GM21423 (cell line): ENCODE results near the gene PKIG.
"Not testable (repeated sequence)": the region's sequence is repeated elsewhere in the genome, so short reads cannot be mapped to it uniquely, and the experiment has no call there.

Experiments
- ATAC-seq: cut with Tn5 transposase; IDR thresholded peaks from one replicate; pipeline ENCODE4 v1.9.1; 2021; ENCODE audit warnings: mild to moderate bottlenecking, moderate library complexity; ENCODE audit not compliant: unreplicated experiment

The PKIG gene

DNA sequence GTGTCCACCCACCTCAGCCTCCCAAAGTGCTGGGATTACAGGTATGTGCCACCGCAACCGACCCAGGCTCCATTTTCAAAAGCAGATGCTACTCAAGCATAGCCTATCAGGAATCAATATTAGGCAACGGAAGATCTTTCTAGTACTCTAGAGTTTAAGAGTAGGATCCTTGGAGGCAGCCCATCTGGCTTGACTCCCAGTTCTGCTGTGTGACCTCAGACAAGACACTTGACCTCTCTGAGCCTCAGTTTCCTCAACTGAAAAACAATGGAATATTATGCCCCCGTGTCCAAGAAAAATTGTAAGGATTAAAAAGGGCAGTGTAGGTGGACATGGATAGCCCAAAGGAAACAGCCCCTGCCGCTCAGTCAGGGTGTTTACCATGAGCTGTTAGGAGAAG lies 54.7 kb downstream of the PKIG start:
- ATAC-seq: no peak

DNA sequence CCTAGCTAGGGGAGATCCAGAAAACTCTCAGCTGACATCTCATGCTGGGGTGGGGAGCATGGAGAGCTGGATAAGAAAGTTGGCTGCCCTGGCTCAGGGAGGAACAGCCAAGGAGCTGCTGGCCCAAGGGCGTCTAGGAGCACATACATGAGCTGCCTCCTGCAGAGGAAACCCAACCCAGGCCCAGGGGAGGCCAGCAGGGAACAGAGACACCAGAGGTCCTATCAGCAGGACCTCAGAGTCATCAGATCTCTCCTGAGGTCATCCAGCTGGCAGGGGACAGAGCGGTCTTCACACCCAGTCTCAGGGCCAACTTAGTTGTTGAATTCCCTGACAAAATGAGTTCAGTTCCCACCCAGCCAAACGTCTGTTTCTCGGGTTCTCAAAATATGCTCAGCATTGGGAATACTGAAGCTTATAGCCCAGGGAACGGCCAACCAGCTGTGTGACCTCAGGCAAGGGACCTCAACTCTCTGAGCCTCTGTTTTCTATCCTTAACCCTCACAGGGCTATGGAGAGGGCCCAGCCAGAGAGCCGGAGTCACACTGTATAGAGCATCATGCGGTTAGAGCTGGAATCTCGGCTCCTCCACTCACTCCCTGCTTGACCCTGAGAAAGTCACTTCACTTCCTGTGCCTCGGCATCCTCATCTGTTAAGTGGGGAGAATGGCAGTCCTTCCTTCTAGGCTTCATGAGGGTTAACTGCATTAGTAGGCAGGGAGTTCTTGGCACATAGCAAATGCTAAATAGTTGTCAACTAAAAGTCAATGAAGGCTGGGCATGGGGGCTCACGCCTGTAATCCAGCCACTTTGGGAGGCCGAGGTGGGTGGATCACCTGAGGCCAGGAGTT lies 55.4 kb downstream of the PKIG start:
- ATAC-seq: no peak

DNA sequence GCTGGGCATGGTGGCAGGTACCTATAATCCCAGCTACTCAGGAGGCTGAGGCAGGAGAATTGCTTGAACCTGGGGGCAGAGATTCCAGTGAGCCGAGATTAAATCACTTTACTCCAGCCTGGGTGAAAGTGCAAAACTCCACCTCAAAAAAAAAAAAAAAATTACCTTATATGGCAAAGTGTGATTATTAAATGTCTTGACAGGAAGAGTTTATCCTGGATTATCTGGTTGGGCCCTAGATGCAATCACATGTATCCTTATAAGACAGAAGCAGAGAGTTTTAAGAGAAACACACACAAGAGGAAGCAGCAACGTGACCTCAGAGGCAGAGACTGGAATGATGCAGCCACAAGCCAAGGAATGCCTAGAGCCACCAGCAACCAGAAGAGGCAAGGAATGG lies 58.1 kb downstream of the PKIG start:
- no peak for ATAC-seq

DNA sequence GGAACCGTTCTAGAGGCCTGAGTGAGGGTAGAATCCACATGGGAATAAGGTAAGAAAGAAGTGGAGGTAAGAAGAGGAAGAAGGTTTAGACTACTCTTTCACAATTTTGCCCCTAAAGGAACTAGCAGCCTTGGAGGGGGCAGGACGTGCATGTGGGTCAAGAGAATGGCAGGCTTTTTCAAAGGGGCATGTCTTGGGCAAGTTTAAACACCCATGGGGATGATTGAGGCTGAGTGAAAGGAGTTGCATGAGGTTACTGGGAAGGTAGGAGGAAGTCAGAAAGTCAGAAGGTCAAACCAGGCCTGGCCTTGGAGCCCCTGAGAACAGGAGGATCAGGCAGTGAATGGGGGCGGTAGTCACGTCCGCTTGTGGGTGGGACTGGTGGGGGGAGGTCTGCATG lies 58.9 kb downstream of the PKIG start:
- no peak for ATAC-seq

DNA sequence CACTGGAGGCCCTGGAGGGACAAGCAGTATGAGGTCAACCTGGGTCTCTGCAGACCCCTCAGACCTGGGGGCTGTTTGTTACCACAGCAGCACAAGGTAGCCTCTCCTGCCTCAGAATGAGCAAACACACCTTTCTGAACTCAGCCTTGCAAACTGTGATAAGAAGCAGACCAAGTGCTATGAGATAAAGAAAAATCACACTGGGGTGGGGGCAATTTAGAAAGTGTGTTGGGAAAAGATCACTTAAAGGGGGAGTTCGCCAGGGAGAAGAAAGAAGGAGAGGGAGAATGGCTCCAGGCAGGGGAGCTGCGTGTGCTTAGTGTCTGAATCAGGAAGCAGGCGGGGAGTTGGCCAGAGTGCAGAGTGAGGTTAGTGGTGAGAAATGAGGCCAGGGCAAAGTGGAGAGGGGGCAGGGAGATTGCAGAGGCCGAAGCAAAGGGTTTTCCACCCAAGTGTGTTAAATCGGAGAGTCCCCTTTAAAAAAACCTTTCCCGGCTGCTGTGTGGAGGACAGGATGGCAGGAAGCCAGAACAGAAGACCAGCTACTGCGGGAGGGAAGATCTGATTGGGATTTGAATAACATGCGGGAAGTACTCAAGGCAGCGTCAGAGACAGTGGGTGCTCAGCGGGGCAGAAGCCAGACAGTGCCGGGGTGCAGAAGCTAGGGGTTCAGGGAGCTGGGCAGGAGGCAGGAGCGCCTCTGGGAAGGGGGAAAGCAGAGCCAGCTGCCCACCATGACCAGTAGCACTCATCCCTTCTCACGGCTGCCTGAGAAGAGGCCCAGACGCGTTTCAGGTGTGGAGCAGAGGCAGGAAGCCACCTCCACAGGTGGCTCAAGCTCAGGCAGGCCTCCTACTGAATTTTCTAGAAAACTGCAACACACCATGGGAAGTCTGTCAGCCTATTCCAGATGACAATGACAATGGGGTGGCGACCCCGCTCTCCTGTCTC lies 60.1 kb downstream of the PKIG start:
- ATAC-seq: no peak

DNA sequence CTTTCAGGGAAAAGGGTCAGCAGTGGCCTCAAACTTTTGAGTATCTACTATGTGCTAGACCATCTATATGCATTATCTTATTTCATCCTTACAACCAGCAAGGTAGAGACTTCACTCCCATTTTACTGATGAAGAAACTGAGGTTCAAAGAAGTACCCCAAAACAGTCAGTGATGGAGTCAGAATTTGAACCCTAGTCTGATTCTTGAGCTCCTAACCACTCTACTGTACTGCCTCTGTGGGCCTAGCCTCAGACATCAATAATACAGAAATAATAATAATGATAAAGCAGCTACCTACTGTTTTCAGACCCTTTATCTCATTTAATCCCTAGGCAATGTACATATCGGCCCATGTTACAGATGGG lies 60.8 kb downstream of the PKIG start:
- ATAC-seq: no peak

DNA sequence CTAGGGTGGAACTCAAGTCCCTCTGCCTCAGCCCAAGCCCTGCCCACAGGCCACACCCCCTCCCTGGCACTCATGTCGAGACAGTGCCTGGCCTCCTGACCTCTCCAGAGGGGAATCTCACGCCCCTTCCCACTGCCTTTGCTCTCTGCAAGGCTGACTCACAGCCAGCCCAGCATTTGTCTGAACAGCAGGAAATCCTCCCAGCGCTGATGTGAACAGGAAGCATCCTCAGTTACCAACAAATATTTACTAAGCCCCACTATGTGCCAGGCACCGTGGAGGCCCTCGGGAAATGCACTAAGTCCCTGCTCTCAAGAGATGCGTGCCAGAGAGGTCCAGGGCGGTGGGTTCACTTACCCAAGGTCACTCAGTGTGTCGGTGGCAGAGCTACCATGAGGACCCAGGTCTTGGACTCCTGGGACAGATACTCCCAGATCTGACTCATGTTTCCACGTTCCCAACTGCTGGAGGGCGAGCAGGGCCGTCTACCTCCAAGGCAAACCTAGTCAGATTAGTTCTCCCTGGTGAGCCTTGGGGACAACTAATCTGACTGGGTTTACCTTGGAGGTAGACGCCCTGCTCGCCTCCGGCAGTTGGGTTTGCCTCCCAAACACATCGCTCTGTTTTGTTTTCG lies 61.3 kb downstream of the PKIG start:
- no peak for ATAC-seq

DNA sequence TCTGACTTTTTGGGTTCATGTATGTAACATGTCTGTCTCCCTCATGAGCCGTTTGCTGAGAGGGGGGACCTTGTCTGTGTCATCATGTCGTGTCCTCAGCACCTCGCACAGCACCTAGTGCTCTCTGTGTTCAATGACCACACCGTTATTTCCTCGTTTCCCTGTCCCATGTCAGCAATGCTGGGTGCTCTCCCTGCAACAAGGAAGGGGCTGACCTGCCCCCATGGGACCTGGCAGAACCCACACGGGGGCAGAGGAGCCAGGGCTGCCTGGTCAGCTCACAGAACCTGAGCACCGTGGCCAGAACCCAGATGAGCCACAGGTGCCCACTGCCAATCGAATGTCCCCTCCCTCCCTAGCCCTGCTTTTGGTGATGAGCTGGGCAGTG lies 61.8 kb downstream of the PKIG start:
- no peak for ATAC-seq

DNA sequence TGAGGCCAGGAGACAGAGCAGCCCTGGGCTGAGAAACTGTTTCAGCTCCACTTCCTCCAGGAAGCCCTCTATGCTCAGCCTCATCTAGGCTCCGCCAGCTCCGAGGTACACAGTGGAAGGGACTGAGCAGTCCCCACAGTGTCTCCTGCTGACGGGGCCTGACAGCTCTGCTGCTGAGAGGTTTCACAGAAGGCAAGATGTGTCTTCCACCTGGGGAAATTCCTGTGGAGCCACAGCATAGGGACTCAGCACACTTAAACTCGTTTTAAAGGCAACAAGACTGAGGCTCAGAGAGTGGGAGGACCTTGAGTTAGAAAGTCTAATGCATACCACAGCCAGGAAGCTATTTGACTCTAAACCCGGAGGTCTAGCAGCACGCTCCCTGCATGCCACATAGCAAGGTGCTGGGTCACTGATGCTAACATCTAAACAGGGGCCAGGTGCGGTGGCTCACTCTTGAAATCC lies 62.3 kb downstream of the PKIG start:
- ATAC-seq: no peak

DNA sequence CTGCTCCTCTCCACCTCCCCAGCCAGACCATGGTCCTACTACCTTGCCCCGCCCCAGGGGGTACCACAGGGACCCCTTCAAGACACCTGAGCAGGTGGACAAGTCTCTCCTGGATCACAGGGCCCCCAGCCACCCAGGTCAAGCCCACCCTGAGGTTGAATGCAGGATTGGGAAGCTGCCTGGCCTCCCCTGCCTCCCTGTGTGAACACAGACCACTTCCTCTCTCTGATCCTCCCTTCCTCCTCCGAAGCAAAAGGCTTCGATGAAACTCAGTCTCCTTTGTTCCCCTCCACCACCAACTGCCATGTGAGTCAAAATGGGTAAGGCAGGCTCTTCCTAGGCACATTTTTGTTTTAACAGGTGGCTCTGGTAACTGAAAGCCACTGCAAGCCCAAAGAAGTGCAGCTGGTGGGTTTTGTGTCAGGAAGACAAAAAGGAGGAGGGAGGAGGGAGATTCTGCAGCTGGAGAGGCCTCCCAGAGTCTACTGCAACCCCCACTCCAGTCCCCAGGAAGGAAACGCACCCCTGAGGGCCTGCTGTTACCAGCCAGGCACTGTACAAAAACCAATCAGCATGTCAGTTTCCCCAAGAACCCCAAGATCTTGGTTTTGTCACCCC lies 63.8 kb downstream of the PKIG start:
- ATAC-seq: peak; percentile 26

DNA sequence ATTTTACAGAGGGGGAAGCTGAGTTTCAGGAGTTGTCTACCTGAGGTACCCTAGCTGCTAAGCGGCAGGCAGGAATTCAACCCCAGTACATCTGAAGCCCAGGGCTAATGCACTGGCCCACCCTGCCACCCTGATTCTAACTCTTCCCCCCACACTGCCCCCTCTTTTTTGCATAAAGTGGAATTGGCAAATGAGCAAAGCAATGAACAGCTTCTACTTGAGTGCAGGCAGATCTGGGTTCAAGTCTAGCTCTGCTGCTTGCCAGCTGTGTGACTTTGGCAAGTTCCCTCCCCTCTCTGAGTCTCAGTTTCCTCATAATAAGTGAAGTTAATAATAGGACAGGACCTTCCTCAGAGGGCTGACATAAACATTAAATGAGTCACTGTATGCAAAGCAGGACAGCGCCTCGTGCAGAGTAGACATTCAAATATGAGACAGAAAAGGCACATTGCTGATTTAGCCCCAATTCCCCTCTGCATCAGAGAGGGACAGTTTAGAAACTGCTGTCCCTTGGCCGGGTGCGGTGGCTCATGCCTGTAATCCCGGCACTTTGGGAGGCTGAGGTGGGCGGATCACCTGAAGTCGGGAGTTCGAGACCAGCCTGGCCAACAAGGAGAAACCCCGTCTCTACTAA lies 64.4 kb downstream of the PKIG start:
- ATAC-seq: peak; percentile 48

DNA sequence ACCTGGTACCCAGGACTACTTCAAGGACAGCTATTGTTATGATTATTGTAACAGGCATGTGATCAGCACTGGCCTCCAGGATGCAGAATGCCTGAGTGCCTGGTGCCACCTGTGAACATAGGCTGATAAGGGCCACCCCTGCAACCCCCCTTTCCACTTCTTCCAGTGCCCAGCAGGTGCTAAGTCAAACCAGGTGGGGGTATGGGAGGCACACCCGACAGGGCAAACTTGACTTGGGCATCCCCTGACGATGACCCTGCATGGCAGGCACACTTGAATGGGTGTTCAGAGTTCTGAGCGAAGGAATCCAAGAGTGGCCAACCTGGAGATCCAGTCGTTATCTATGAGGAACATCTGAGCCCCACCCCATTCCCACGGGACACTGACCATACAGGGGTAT lies 65.7 kb downstream of the PKIG start:
- ATAC-seq: no peak

DNA sequence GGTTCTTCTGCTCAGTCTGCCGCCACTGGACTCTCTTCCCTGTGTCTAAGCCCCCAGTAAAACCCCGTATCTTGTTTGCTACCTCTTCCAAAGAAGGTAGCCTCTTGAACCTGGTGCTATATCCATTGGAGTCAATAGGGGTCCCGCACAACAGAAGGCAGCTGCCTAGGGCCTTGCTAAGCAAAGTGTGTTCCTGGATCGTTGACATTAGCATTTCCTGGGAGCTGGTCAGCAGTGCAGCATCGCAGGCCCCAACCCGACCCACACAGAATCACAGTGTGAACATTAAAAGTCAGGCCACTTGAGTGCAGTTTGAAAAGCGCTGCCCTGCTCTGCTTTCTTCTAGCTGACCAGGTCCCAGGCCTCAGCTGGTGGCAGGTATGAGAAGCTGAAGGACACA lies 66.2 kb downstream of the PKIG start:
- ATAC-seq: no peak

DNA sequence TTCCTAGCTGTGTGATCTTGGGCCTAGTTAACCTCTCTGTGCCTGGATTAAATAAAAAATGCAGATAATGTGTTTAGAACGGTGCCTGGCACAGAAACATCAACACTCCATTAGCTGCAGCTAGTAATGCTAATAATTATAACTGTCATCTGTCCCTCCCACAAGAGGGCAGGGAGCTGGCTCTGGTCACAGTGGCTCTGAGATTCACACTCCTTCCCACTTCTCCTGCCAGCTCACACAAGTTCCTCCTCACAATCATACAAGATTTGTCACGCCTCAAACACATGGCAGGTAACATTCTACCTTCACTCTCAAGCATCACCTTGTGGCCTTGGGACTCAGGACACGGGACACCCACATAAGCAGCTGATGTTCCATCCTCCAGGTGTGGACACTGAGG lies 66.7 kb downstream of the PKIG start:
- ATAC-seq: no peak

DNA sequence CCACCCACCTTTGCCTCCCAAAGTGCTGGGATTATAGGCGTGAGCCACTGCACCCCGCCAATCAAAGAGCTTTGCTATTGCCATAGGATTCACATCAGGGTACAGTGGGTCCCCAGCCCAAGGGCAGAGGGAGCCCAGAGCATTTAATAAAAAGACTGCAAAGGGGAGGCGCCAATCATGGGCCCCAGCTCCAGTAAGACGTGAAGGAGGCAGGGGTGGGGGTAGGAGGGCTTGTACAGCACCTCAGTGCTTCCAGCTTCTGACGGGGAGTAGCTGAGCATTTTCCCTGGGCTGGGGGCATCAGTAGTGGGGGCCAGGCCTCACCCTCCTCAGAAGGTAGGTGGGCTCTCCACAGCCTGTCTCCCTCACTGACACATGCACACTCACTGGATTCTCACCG lies 67.6 kb downstream of the PKIG start:
- ATAC-seq: no peak

DNA sequence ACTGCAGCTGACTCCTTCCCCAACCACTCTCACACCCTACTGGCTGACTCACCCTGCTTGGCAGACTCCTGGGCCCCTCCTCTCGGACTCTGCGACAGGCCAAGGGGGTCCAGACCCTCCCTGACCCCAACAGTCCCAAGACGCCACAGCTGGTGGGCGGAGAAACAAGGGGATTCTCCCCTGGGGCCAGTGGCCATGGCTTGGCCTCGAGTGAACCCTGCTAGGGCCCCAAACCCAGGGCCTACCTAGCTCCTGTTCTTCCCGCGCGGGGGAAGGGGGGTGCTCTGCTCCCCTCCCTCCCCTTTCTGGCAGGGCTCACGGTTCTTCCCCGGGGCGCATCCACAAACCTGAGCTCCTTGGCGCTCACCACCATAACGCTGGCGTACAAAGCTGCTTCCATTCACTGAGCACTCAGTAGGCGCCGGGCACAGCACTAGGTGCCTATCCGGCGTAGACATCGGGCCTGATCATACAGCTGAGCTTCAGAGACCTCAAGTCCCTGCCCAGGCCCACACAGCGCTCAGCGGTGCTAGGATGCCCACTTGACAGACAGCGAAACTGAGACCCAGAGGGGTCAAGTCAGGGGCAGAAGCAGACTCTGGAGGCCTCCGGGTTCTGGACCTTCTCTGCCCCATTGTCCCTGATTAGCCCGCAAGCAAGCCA lies 68.5 kb downstream of the PKIG start:
- no peak for ATAC-seq

DNA sequence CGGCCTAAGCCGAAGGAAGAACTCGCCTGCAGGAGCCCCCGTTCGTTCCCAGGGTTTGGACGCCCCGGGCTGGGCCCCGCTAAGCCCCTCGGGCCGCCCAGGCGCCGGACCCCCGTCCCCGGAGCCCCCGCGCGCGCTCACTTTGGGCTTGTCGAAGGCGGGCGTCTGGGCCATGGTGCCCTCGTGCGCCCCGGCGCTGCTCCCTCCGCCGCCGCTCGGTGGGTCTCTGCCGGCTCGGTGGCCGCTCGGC lies 69.0 kb downstream of the PKIG start:
- no peak for ATAC-seq

DNA sequence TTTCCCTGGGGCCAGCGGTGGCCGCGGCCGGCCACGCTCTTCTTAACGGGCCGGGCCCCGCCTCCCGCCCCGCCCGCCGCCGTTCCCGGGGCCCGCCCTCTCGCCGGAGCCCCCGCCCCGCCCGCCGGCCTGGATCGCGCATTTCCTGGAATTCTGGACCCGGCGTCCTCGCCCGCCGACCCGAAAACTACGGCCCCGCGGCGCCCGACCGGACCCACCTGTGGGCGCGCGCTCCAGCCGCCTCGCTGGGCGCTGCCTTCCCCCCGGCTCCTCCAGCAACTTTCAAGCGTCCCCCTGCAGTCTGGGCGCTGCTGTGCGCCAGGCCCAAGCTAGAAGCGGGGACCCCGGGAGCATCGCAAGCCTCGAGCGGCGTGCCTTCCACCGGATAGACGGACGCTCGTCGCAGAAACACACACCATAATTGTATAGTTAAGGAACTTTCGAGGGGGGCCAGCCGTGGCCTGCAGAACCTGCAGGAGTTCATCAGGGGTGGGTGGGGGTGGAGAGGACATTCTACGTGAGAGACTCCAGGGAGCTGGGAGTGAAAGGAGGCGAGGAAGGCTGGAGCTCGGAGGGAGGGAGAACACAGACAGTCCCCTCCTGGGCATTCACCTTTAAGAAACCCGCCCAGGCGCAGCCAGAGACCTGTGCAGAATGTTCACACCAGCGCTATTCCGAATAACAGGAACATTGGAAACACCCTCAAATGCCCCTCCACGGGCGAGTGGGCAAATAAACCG lies 69.5 kb downstream of the PKIG start, which contains the start of gene ADA:
TSS of gene ADA (minus strand) at position 16 of the 740 bp plus-strand sequence. CDS start 92 bp downstream, outside the sequence.
- no peak for ATAC-seq

DNA sequence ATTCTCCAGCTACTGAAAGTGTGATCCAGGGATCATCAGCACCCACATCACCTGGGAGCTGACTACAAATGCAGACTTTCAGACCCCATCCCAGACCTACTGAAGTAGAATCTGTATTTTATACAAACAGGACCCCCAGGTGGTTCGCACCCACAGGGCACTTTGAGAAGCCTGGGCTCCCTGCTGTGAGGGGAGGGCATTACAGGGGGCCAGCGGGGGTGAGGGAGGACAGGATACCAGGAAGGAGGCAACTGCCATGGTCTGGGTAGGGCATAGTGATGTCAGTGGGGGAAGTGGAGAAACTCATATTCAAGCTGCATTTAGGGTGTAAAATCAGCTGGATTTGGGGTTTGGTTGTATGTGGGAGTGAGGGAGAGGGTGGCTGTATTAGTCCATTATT lies 71.2 kb downstream of the PKIG start:
- no peak for ATAC-seq

DNA sequence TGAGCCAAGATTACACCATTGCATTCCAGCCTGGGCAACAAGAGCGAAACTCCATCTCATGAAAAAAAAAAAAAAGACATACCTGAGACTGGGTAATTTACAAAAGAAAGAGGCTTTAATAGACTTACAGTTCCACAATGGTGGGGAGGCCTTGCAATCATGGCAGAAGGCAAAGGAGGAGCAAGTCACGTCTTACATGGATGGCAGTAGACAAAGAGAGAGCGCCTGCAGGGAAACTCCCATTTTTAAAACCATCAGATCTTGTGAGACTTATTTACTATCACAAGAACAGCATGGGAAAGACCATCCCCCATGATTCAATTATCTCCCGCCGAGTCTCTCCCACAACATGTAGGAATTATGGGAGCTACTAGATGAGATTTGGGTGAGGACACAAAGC lies 71.8 kb downstream of the PKIG start:
- ATAC-seq: not testable (repeated sequence)
